PC-3 (cell line): Measurements from ENCODE around the gene IL6ST.

ENCODE experiments used
- CTCF ChIP-seq: fragments of 300-600 bp; sonication (generic); conservative IDR thresholded peaks from 2 replicates; pipeline ENCODE4 v1.5.1; 2017; ENCODE audit warnings: antibody characterized with exemption, low read depth, mild to moderate bottlenecking, low read length
- EZH2 ChIP-seq: fragments of 300-600 bp; sonication (generic); IDR thresholded peaks from one replicate; pipeline ENCODE4 v1.6.1; 2017; ENCODE audit warnings: antibody characterized with exemption, mild to moderate bottlenecking, low read length; ENCODE audit not compliant: unreplicated experiment
- EZH2phosphoT487 ChIP-seq: fragments of 300-600 bp; sonication (generic); IDR thresholded peaks from 2 replicates; pipeline ENCODE4 v1.6.1; 2018; ENCODE audit warnings: mild to moderate bottlenecking, antibody characterized with exemption, low read length, borderline replicate concordance

GRCh38 chr5:55914971-55915370 is 79.8 kb downstream of the IL6ST start:
- no peak for TF ChIP-seq CTCF
- no peak for TF ChIP-seq EZH2
- no peak for TF ChIP-seq EZH2phosphoT487
